A673 (cell line): ENCODE results near the gene TSPAN14.
"Not testable (repeated sequence)": the region's sequence is repeated elsewhere in the genome, so short reads cannot be mapped to it uniquely, and the experiment has no call there.

Source experiments
- CTCF ChIP-seq: fragments of 300-800, 200-600 bp; sonication (generic); conservative IDR thresholded peaks from 2 replicates; pipeline ENCODE4 v1.5.1; 2017; ENCODE audit warnings: low read depth, mild to moderate bottlenecking, antibody characterized with exemption, low read length, moderate library complexity, mixed read lengths
- EZH2 ChIP-seq: fragments of 200-600 bp; sonication (generic); IDR thresholded peaks from 2 replicates; pipeline ENCODE4 v1.6.1; 2017; ENCODE audit warnings: borderline replicate concordance, low read depth, mild to moderate bottlenecking, mixed read lengths, antibody characterized with exemption, low read length; ENCODE audit not compliant: poor library complexity, severe bottlenecking

- not testable (repeated sequence) for TF ChIP-seq EZH2, CTCF
These were observed 21.5 kb downstream of the TSPAN14 start for GRCh38 chr10:80475641-80476040.
